ENCODE results near the gene ADD2.
"Not testable (repeated sequence)": the region's sequence is repeated elsewhere in the genome, so short reads cannot be mapped to it uniquely, and the experiment has no call there.

Gene ADD2

GRCh38 chr2:70767699-70768589 lies at the start of gene ADD2:
ADD2 (minus strand) TSS chr2:70768200; CDS start chr2:70706408, 61,792 bp downstream.
- DNase-seq = no peak

GRCh38 chr2:70817284-70817954 lies 49.4 kb upstream of the ADD2 start:
- DNase-seq = no peak

- DNase-seq = no peak
Observed at GRCh38 chr2:70816726-70817125, 48.7 kb upstream of the ADD2 start.

GRCh38 chr2:70808983-70809958 lies 41.3 kb upstream of the ADD2 start:
- no peak for DNase-seq

- DNase-seq = no peak
Observed at GRCh38 chr2:70807828-70808118, 39.8 kb upstream of the ADD2 start.

- no peak for DNase-seq
Observed at GRCh38 chr2:70807102-70807827, 39.3 kb upstream of the ADD2 start.

- DNase-seq = no peak
Observed at GRCh38 chr2:70806620-70807019, 38.6 kb upstream of the ADD2 start.

GRCh38 chr2:70806013-70806412 lies 38.0 kb upstream of the ADD2 start:
- no peak for DNase-seq

- no peak for DNase-seq
Observed at GRCh38 chr2:70801607-70802263, 33.7 kb upstream of the ADD2 start.

- DNase-seq = no peak
Observed at GRCh38 chr2:70799706-70800105, 31.7 kb upstream of the ADD2 start.

GRCh38 chr2:70797996-70798395 lies 30.0 kb upstream of the ADD2 start:
- DNase-seq = not testable (repeated sequence)

GRCh38 chr2:70797506-70797905 lies 29.5 kb upstream of the ADD2 start:
- DNase-seq = no peak

GRCh38 chr2:70796262-70796661 lies 28.3 kb upstream of the ADD2 start:
- no peak for DNase-seq

GRCh38 chr2:70795164-70795995 lies 27.4 kb upstream of the ADD2 start:
- no peak for DNase-seq

GRCh38 chr2:70793450-70793849 lies 25.4 kb upstream of the ADD2 start:
- DNase-seq = no peak

- DNase-seq = no peak
Observed at GRCh38 chr2:70790136-70790828, 22.3 kb upstream of the ADD2 start, which contains the start of gene FIGLA. FIGLA (minus strand) TSS chr2:70790643; CDS start chr2:70790638, 5 bp downstream.

- DNase-seq = peak; percentile 51
Observed at GRCh38 chr2:70789304-70790135, 21.5 kb upstream of the ADD2 start.

- DNase-seq = peak; percentile 23
Observed at GRCh38 chr2:70785137-70785911, 17.3 kb upstream of the ADD2 start.

All from HCEC 1CT (cell line).